SH-SY5Y (cell line): ENCODE data around the gene PTX3.

Experiments
- GATA2 ChIP-seq: IDR thresholded peaks from 2 replicates; pipeline ENCODE4 v1.6.1; 2011; ENCODE audit warnings: mild to moderate bottlenecking, low read depth, low read length
- GATA3 ChIP-seq: IDR thresholded peaks from 2 replicates; pipeline ENCODE4 v1.6.1; 2011; ENCODE audit warnings: low read depth, mild to moderate bottlenecking, low read length, moderate library complexity

- peak; percentile 53; the same call in 1 of the 2 replicates for TF ChIP-seq GATA2
- TF ChIP-seq GATA3 = no peak
Measured at GRCh38 chr3:157465741-157466140, 29.1 kb downstream of the PTX3 start.
